GM21360 (cell line): ENCODE data around the gene DOHH.

Experiments
- ATAC-seq: cut with Tn5 transposase; IDR thresholded peaks from one replicate; pipeline ENCODE4 v1.9.1; 2021; ENCODE audit warnings: mild to moderate bottlenecking, moderate library complexity; ENCODE audit not compliant: unreplicated experiment

DOHH gene

GRCh38 chr19:3505598-3506383 is 5.3 kb upstream of the DOHH start, which contains the start of gene FZR1:
Gene FZR1, plus strand, starts transcription at chr19:3506311. Its CDS starts 16,679 bp downstream, at chr19:3522990.
- peak; percentile 88 for ATAC-seq

GRCh38 chr19:3504735-3505134 is 4.3 kb upstream of the DOHH start:
- ATAC-seq: no peak

DNA sequence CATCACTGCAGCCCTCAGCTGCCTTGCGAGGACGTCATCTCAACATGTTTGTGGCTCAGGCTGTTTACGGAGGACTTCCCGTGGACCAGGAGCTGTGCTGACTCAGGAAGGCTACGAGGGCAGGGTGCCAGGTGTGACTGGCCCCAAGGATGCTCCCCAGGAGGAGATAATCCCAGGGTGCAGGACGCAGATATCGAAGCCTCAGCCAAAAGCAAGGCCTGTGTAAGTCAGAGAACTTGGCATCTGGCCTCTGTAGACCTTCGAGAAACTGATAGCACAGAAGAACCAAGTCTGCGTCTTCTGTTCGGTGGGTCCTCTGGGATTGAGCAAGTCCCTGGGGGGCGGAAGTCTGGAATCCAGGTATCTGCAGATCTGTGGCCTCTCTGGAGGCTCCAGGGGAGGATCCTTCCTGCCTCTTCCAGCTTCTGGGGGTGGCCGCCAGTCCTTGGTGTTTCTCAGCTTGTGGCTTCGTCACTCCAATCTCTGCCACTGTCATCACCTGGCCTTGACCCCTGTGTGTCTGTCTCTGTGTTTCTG is 2.6 kb upstream of the DOHH start:
- ATAC-seq: no peak

DNA sequence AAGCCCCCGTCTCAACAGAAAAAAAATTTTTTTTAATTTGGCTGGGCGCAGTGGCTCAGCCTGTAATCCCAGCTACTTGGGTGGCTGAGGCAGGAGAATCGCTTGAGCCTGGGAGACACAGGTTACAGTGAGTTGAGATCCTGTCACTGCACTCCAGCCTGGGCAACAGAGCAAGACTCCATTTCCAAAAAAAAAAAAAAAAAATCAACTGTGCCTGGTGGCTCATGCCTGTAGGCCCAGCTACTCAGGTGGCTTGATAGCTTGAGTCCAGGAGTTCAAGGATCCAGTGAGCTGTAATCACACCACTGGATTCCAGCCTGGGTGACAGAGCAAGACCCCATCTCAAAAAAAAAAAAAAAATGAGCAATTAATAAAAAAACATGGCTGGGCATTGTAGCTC is 1.3 kb upstream of the DOHH start:
- ATAC-seq: no peak

DNA sequence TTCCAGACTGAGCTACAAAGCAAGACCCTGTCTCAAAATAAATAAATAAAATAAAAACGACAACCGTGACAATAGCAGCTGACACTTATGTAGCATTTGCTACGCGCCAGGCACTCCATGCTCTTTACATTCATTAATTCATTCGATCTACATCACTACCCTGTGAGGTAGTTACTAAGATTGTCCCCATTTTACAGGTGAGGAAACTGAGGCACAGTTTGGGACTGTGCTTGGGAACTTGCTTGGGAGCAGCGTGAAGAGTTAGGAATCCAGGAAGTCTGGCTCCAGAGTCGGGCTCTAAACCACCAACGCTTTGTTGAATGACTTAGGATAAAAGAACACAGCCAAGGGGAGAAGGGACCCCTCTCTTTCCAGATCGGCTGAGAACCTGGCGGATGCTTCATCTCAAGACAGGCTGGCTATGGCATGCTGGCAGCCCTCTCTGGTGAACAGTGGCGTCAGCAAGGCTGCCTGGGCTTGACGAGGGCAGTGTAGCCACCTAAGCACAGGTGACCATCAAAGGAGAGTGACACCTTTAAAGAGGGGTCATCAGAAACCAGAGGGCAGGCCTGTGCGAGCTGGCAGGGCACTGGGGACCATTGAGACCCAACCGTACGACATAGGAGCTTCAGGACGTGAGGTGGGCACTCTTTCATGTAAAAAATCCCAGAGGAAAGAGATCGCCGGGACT is 591 bp downstream of the DOHH start:
- ATAC-seq: no peak

DNA sequence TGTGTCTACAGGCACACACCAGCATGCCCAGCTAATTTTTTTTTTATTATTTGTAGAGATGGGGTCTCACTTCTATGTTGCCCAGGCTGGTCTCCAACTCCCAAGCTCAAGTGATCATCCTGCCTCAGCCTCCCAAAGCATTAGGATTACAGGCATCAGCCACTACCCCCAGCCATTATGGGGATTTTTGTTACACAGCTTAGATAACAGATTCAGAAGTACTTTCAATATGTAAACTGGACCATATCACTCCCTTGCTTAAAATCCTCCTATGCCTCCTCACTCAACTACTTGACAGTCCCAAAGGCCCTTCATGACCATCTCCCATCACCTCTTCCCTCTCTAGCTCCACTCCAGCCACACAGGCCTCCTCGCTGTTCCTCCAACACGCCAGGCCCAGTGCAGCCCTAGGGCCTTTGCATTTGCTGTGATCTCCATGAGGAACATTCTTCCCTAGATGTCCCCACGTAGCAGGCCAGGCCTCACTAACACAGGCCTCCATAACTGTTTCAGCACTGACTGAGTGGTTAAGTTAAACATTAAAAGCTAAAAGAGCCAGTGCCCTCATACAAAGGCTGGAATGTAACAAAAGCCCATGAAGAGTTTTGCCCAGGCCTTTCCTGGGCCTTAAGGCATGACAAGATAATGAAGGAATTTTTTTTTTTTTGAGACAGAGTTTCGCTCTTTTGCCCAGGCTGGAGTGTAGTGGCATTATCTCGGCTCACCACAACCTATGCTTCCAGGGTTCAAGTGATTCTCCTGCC is 2.5 kb downstream of the DOHH start:
- no peak for ATAC-seq

- ATAC-seq: no peak
Observed at GRCh38 chr19:3496392-3497273, 3.8 kb downstream of the DOHH start.

- no peak for ATAC-seq
Observed at GRCh38 chr19:3494559-3494958, 5.9 kb downstream of the DOHH start.

- no peak for ATAC-seq
Observed at GRCh38 chr19:3494051-3494450, 6.4 kb downstream of the DOHH start.

- no peak for ATAC-seq
Observed at GRCh38 chr19:3493651-3494050, 6.8 kb downstream of the DOHH start.

GRCh38 chr19:3492919-3493318 is 7.6 kb downstream of the DOHH start:
- no peak for ATAC-seq

- no peak for ATAC-seq
Observed at GRCh38 chr19:3492131-3492839, 8.2 kb downstream of the DOHH start.

- no peak for ATAC-seq
Observed at GRCh38 chr19:3491396-3492119, 8.9 kb downstream of the DOHH start.

DNA sequence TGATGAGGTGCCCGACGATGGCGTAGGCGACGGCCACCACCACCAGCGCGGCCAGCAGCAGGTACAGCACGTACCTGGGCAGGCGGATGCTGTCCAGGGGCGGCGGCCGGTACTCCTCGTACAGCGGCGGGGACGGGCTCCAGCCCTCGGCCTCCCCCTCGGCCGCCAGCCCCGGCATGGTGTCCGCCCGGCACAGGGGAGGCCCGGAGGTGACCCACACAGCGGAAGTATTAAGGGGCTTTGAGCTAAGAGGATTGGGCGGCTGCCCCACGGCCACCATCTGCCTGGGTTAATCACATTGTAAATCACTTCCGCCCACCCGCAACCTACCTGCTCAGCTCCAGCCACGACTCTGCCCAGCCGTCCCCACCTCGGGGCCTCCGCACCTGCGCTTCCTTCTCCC is 17.2 kb downstream of the DOHH start, which contains the start of gene SMIM44:
SMIM44 (minus strand) TSS at position 216 of the 403 bp plus-strand sequence; CDS start at position 178, 38 bp downstream.
- ATAC-seq: no peak

- no peak for ATAC-seq
Observed at GRCh38 chr19:3482507-3483225, 17.8 kb downstream of the DOHH start.

DNA sequence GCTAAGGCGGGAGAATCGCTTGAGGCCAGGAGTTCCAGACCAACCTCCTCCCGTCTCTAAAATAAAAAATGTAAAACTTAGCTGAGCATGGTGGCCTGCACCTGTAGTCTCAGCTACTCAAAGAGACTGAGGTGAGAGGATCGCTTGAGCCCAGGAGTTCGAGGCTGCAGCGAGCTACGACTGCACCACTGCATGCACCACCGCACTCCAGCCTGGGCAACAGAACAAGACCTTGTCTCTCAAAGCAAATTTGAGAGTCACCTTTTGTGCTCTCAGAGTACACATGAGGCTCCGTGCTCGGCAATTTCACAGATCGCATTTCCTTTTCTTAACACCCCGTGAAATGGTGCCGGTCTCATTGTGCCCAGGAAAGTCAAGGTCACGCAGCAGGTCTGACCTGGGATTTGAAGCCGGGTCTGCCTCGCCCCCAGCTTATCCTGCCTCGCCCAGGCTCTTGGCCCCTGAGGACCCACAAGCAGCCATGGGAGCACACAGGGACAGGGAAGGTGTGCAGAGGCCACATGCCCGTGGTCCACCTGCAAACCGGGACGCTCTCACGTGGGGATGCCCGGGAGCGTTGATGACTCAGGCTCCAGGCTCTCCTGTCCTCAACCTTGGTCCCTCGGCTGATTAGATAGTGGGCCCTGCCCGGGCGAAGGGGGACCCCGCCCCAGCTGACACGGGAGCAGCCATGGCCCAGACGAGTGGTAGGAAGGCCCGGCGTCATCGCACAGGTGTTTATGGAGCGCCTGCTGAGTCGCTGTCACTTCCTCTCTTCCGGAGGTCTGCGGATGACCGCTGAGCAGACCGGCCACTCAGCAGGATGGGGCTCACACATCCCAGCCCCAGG is 19.0 kb downstream of the DOHH start:
- ATAC-seq: no peak

GRCh38 chr19:3480383-3481091 is 19.9 kb downstream of the DOHH start, which contains the start of gene SMIM24:
Gene SMIM24, minus strand, starts transcription at chr19:3480525. Its CDS starts 62 bp downstream, at chr19:3480463.
- no peak for ATAC-seq
